ENCODE data around the gene LPAR3. TPM values are rescaled to one million over a fixed set of nuclear protein-coding genes. Genes with fewer than 3 reads are reported as not detected.

The LPAR3 gene
- total RNA-seq, 1 donor from 2014 or later = not detected

DNA sequence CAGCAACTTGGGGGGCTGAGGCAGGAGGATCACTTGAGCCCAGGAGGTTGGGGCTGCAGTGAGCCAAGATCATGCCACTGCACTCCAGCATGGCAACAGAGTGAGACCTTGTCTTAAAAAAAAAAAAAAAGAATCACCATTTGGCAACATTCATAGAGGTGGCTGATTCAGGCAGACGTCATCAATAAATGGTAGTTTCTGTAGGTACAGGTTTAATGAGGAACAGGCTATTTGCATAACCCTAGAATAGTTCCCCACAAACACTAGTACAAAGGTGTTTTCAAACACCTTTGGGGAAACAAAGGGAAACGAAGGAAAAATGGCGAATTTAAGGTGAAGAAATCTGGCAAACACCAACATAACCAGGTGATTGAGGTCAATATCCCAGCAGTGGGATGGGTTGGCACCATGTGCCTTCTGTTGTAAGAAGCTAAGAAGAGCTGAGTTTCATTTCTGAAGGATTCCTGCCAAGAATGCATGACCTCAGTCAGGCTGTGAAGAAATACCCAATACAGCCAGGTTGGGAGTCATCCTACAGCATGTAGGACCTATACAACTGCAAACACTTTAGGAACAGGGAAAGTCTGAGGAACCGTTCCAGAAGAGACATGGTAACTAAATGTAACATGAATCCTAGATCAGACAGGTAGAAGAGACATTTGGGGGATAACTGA is 5.6 kb downstream of the LPAR3 start:
- no peak overlapping the region for H3K4me3 Mint-ChIP-seq (ENCODE audit: unreplicated experiment)
- peaks cover 11% of the 10 kb centered on the region for H3K27me3 Mint-ChIP-seq (ENCODE audit: low read depth)
- peaks cover 6% of the 10 kb centered on the region for H3K4me1 Mint-ChIP-seq (ENCODE audit: low read depth)
- no peak for TF ChIP-seq CTCF (IDR thresholded peaks at IDR 0.05)
- H3K36me3 Mint-ChIP-seq (ENCODE audit: low read depth) = no peaks in the 10 kb centered on the region
- no peak for DNase-seq (ENCODE audit: low spot score)
- H3K9me3 Mint-ChIP-seq (ENCODE audit: low read depth) = no peaks in the 10 kb centered on the region
- no peak overlapping the region for H3K27ac Mint-ChIP-seq (ENCODE audit: unreplicated experiment)

DNA sequence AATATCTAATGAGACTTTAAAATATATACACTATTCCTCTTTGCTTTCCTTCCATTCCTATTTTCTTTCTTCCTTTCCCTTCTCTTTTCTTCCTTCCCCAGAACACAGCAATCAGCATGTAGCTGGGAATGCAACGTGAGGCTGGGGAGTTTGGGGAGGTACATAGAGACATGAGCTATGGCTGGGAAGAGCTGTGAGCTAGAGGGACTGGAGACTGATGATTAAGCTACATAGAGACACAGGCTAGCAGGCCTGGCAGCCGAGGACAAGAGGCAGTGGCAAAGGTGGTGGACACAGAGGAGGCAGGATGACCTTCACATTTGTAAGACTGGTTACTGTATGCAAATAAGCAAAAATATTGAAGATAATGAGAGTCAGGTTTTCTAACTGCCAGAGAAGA is 7.5 kb downstream of the LPAR3 start:
- Mint-ChIP-seq H3K9me3 (ENCODE audit: low read depth) (peaks cover 6% of the 10 kb centered on the region), H3K27ac (ENCODE audit: unreplicated experiment) (no peak overlapping the region), H3K4me3 (ENCODE audit: unreplicated experiment) (no peak overlapping the region), H3K4me1 (ENCODE audit: low read depth) (peaks cover 4% of the 10 kb centered on the region), H3K27me3 (ENCODE audit: low read depth) (no peaks in the 10 kb centered on the region), H3K36me3 (ENCODE audit: low read depth) (peaks cover 1% of the 10 kb centered on the region)
- TF ChIP-seq CTCF (IDR thresholded peaks at IDR 0.05) = no peak
- DNase-seq (ENCODE audit: low spot score) = no peak

GRCh38 chr1:84884671-84885389 is 8.2 kb downstream of the LPAR3 start:
- no peak overlapping the region for H3K4me3 Mint-ChIP-seq (ENCODE audit: unreplicated experiment)
- H3K27me3 Mint-ChIP-seq (ENCODE audit: low read depth) = no peaks in the 10 kb centered on the region
- peaks cover 6% of the 10 kb centered on the region for H3K9me3 Mint-ChIP-seq (ENCODE audit: low read depth)
- peaks cover 1% of the 10 kb centered on the region for H3K36me3 Mint-ChIP-seq (ENCODE audit: low read depth)
- peak; percentile 16 for TF ChIP-seq CTCF (IDR thresholded peaks at IDR 0.05)
- peaks cover 4% of the 10 kb centered on the region for H3K4me1 Mint-ChIP-seq (ENCODE audit: low read depth)
- no peak for DNase-seq (ENCODE audit: low spot score)
- H3K27ac Mint-ChIP-seq (ENCODE audit: unreplicated experiment) = no peak overlapping the region

DNA sequence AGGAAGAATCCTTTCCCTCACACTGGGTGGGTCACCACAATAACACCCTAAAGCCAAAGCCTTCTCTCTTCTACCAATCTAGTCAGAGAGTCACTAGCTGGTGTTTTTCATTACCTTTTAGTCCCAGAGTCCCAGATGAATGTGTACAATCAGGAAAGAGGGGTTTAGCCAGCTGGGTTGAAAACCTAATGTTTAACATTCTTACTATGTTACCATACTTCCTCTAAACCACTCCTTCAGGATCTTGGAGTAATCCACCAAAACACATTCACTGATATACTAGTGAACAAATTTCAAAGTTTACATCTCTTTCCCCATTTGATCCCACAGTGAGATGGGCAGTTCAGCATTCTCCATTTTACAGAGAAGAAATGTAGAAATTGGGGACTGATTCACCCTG is 9.7 kb downstream of the LPAR3 start:
- Mint-ChIP-seq H3K36me3 (ENCODE audit: low read depth) (peaks cover 1% of the 10 kb centered on the region), H3K27me3 (ENCODE audit: low read depth) (no peaks in the 10 kb centered on the region), H3K4me1 (ENCODE audit: low read depth) (peaks cover 4% of the 10 kb centered on the region), H3K9me3 (ENCODE audit: low read depth) (peaks cover 6% of the 10 kb centered on the region), H3K27ac (ENCODE audit: unreplicated experiment) (no peak overlapping the region), H3K4me3 (ENCODE audit: unreplicated experiment) (no peak overlapping the region)
- TF ChIP-seq CTCF (IDR thresholded peaks at IDR 0.05) = no peak
- no peak for DNase-seq (ENCODE audit: low spot score)

GRCh38 chr1:84877592-84877991 is 15.4 kb downstream of the LPAR3 start:
- Mint-ChIP-seq H3K4me1 (ENCODE audit: low read depth) (no peaks in the 10 kb centered on the region), H3K27me3 (ENCODE audit: low read depth) (peaks cover 11% of the 10 kb centered on the region), H3K36me3 (ENCODE audit: low read depth) (peaks cover 1% of the 10 kb centered on the region), H3K9me3 (ENCODE audit: low read depth) (peaks cover 6% of the 10 kb centered on the region), H3K27ac (ENCODE audit: unreplicated experiment) (no peak overlapping the region), H3K4me3 (ENCODE audit: unreplicated experiment) (no peak overlapping the region)
- no peak for TF ChIP-seq CTCF (IDR thresholded peaks at IDR 0.05)
- no peak for DNase-seq (ENCODE audit: low spot score)
